SH-SY5Y (cell line): ENCODE measurements around the gene ZC3H18.

ENCODE experiments used
- GATA2 ChIP-seq: IDR thresholded peaks from 2 replicates; pipeline ENCODE4 v1.6.1; 2011; ENCODE audit warnings: mild to moderate bottlenecking, low read depth, low read length
- GATA3 ChIP-seq: IDR thresholded peaks from 2 replicates; pipeline ENCODE4 v1.6.1; 2011; ENCODE audit warnings: low read depth, mild to moderate bottlenecking, low read length, moderate library complexity

DNA sequence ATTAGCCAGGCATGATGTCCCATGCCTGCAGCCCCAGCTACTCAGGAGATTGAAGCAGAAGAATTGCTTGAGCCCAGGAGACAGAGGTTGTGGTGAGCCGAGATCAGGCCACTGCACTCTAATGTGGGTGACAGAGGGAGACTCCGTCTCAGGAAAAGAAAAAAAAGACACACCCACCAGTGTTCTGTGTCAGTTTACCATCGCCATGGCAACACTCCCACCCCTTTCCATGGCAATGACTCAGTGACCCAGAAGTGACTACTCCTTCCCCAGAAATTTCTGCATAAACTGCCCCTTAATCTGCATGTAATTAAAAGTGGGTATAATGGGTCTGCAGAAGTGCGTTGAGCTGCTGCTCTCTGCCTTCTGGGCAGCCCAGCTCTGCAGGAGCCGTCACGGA is 4.0 kb upstream of the ZC3H18 start:
- TF ChIP-seq GATA2 (no peak), GATA3 (no peak)
